Panc1 (cell line): ENCODE results near the gene PAK1.

Source experiments
- CTCF ChIP-seq: fragments of 450-650 bp; IDR thresholded peaks from 2 replicates; pipeline ENCODE4 v1.5.1; 2017; ENCODE audit warnings: mild to moderate bottlenecking
- POLR2AphosphoS5 ChIP-seq: IDR thresholded peaks from 2 replicates; pipeline ENCODE4 v1.6.1; 2012; ENCODE audit warnings: mild to moderate bottlenecking, low read depth, low read length, moderate library complexity
- TCF7L2 ChIP-seq: IDR thresholded peaks from 2 replicates; pipeline ENCODE4 v1.6.1; 2011; ENCODE audit warnings: mild to moderate bottlenecking, low read depth, low read length, inconsistent platforms

GRCh38 chr11:77351281-77351886 lies 122.5 kb downstream of the PAK1 start:
- no peak for TF ChIP-seq CTCF
- TF ChIP-seq POLR2AphosphoS5: no peak
- no peak for TF ChIP-seq TCF7L2
